NCI-H446 treated with DMSO at 0.1 percent for 48 hours (cell line): ENCODE results near the gene TRIO.

ENCODE experiments used
- DNase-seq: peaks from one replicate; lab custom pipeline; 2025; lab: John Stamatoyannopoulos, UW

TRIO gene

GRCh38 chr5:14267166-14267838 lies 124.2 kb downstream of the TRIO start:
- no peak for DNase-seq

GRCh38 chr5:14267991-14268708 lies 125.0 kb downstream of the TRIO start:
- DNase-seq = no peak

GRCh38 chr5:14268738-14269137 lies 125.6 kb downstream of the TRIO start:
- peak; percentile 69 for DNase-seq

- no peak for DNase-seq
Observed at GRCh38 chr5:14269395-14269794, 126.3 kb downstream of the TRIO start.

- peak; percentile 75 for DNase-seq
Observed at GRCh38 chr5:14270209-14270702, 127.1 kb downstream of the TRIO start.

GRCh38 chr5:14272548-14273205 lies 129.5 kb downstream of the TRIO start:
- DNase-seq = no peak

GRCh38 chr5:14273207-14273767 lies 130.1 kb downstream of the TRIO start:
- no peak for DNase-seq

GRCh38 chr5:14276380-14276779 lies 133.2 kb downstream of the TRIO start:
- no peak for DNase-seq

- no peak for DNase-seq
Observed at GRCh38 chr5:14277385-14278320, 134.5 kb downstream of the TRIO start.

- no peak for DNase-seq
Observed at GRCh38 chr5:14280294-14280854, 137.2 kb downstream of the TRIO start.

- DNase-seq = no peak
Observed at GRCh38 chr5:14281746-14282181, 138.6 kb downstream of the TRIO start.

- no peak for DNase-seq
Observed at GRCh38 chr5:14283139-14283538, 140.0 kb downstream of the TRIO start.

- no peak for DNase-seq
Observed at GRCh38 chr5:14284392-14285148, 141.4 kb downstream of the TRIO start.

GRCh38 chr5:14286007-14286406 lies 142.9 kb downstream of the TRIO start:
- DNase-seq = no peak

- no peak for DNase-seq
Observed at GRCh38 chr5:14286574-14287421, 143.7 kb downstream of the TRIO start.

GRCh38 chr5:14292766-14293658 lies 149.9 kb downstream of the TRIO start:
- DNase-seq = peak; percentile 42

GRCh38 chr5:14295610-14296009 lies 152.5 kb downstream of the TRIO start:
- DNase-seq = no peak
